GM13977 (cell line): Measurements from ENCODE around the gene CYYR1.

Experiments
- DNase-seq: peaks from one replicate; pipeline ENCODE4 v3.0.0; 2012; ENCODE audit warnings: low spot score
- CTCF ChIP-seq: IDR thresholded peaks from 2 replicates; pipeline ENCODE4 v1.5.1; 2012; ENCODE audit warnings: mild to moderate bottlenecking, control low read depth; ENCODE audit not compliant: insufficient read depth; ENCODE audit errors: extremely low read depth, missing control alignments
- in situ Hi-C: fragments of 300-500 bp; cut with MboI; formaldehyde crosslinking; loops from one replicate; pipeline ENCODE4 v1.12.0; 2022; ENCODE audit warnings: low sequenced_read_pairs, low pct_unique_long_range_greater_than_20kb, mixed read lengths, inconsistent platforms; ENCODE audit not compliant: unreplicated experiment

Gene CYYR1

GRCh38 chr21:26528882-26529281 lies 44.2 kb downstream of the CYYR1 start:
- in situ Hi-C loops: no loop called here
- no peak for DNase-seq

DNA sequence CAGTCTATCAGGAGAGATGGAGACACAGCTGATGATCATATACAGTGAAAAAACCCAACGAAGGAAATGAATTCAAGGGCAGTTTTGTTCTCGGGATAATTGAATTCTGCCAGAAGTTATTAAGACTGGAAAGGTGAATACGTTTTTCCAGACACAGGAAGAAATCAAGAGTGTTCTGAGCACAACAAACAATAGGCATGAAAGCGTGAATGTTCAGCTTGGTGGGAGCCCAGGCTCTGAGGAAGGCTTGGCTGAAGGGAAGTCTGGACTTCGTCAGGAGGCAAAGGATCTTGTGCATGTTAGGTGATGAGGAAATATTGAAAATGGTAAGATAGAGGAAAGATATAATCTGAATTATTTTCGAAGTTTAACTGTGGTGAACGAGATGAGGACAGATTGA lies 50.4 kb downstream of the CYYR1 start:
- no peak for DNase-seq
- TF ChIP-seq CTCF: no peak

More at GRCh38 chr21:26528882-26529281, 44.2 kb downstream of the CYYR1 start:
- no peak for TF ChIP-seq CTCF

DNA sequence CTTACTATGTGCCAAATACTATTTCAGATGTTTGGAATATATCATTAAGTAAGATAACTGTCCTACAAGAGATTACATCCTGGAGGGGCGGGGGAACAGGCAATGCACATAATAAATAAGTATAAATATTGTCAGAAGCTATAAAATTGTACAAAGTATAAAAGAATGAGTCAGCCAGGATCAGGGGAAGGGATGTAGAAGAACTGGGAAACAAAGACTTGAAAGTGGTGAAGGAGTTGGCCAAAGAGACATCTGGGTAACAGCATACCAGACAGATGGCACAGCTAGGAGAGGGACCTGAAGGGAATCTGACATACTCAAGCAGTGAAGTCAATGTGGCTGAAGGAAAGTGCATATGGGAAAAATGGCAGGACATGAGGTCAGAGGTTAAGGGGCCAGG lies 53.9 kb downstream of the CYYR1 start:
- no peak for TF ChIP-seq CTCF
- in situ Hi-C loops: no loop called here
- DNase-seq: no peak

More for the DNA sequence above, 50.4 kb downstream of the CYYR1 start:
- in situ Hi-C loops: no loop called here

DNA sequence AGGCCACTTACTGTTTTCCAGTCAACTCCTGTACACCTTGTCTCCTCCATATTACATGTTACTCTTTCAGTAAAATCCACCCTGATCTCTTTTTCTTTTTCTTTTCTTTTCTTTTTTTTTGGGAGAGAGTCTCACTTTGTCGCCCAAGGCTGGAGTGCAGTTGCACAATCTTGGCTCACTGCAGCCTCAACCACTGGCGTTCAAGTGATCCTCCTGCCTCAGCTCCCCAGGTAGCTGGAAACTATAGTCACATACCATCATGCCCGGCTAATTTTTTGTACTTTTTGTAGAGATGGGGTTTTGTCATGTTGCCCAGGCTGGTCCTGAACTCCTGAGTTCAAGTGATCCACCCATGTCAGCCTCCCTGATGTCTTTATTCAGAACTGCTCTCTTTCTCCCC lies 57.8 kb downstream of the CYYR1 start:
- no peak for TF ChIP-seq CTCF
- in situ Hi-C loops: no loop called here
- no peak for DNase-seq

DNA sequence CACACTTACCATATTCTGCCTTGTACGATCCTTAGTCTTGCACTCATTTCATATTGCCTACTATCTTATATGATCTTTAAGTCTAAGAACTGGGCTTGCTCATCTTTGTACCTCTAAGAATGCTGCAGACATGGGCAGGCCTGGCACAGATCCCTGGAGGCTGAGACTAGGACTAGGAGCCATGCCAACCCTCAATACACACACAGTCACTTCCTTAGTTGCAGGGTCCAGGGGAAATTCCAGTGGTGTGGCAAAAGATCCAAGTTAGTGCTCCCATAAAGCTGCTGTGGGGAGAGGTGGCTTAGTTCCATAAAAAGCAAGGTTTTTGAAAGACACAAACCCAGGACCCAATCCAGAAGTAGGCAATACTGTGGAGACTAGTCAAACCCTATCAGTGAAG lies 59.9 kb downstream of the CYYR1 start:
- DNase-seq: no peak
- TF ChIP-seq CTCF: no peak
- in situ Hi-C loops: no loop called here

DNA sequence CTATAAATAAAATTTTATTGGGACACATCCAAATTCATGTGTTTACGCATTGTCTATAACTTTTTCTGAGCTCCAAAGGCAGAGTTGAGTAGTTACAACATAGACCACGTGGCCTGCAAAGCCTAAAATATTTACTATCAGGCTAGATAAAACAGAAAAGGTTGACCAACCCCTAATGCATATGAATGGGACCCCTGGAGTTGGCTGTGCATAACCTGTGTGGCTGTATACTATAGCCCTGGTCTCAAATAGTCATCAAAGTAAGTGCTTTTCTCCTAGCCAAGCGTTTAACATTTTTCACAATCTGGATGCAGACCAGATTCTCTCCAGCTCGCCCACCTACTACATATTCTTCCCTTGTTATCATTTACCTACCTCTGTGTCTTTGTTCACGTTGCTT lies 60.4 kb downstream of the CYYR1 start:
- in situ Hi-C loops: no loop called here
- DNase-seq: no peak
- TF ChIP-seq CTCF: no peak

- TF ChIP-seq CTCF: no peak
- in situ Hi-C loops: no loop called here
- no peak for DNase-seq
Observed at GRCh38 chr21:26508903-26509302, 64.2 kb downstream of the CYYR1 start.
